ENCODE data around the gene GRAP. TPM values are rescaled to one million over a fixed set of nuclear protein-coding genes. Genes with fewer than 3 reads are reported as not detected.
A peak's percentile ranks its signal among the peaks of the same experiment; 100 is the strongest.
"Not testable (repeated sequence)": the region's sequence is repeated elsewhere in the genome, so short reads cannot be mapped to it uniquely, and the experiment has no call there.

GRAP gene
- total RNA-seq, result 1.7 TPM
- long read RNA-seq, partial matches to known transcripts, result 0 of 5 reads
- long read RNA-seq, other reads (novel, unspliced or antisense), result 0 of 5 reads

- DNase-seq; H3K4me3 ChIP-seq; H3K4me1 ChIP-seq; H3K27ac ChIP-seq (replicated peaks); intact Hi-C loops (cut with micrococcal nuclease); H3K27me3 ChIP-seq (ENCODE audit: low read depth); H3K36me3 ChIP-seq; H3K9me3 ChIP-seq (replicated peaks): not testable (repeated sequence)
These were observed at the start of gene GRAP for GRCh38 chr17:19046782-19047375. TSS of gene GRAP (minus strand) at chr17:19046957. CDS start at chr17:19046926, 31 bp downstream.

- intact Hi-C loops (cut with micrococcal nuclease), result not testable (repeated sequence)
These were observed 47.1 kb upstream of the GRAP start for GRCh38 chr17:19093684-19094438.

GRCh38 chr17:19092737-19093683, 46.3 kb upstream of the GRAP start:
- H3K27ac ChIP-seq (replicated peaks); H3K4me3 ChIP-seq; intact Hi-C loops (cut with micrococcal nuclease); H3K27me3 ChIP-seq (ENCODE audit: low read depth); H3K36me3 ChIP-seq; H3K4me1 ChIP-seq; DNase-seq; H3K9me3 ChIP-seq (replicated peaks): not testable (repeated sequence)

More at GRCh38 chr17:19093684-19094438, 47.1 kb upstream of the GRAP start:
- DNase-seq; H3K36me3 ChIP-seq; H3K27me3 ChIP-seq (ENCODE audit: low read depth); H3K9me3 ChIP-seq (replicated peaks); H3K27ac ChIP-seq (replicated peaks); H3K4me3 ChIP-seq; H3K4me1 ChIP-seq: not testable (repeated sequence)

GRCh38 chr17:19090058-19090772, 43.5 kb upstream of the GRAP start:
- H3K27ac ChIP-seq (replicated peaks); H3K36me3 ChIP-seq; H3K4me3 ChIP-seq; H3K4me1 ChIP-seq; intact Hi-C loops (cut with micrococcal nuclease); DNase-seq; H3K9me3 ChIP-seq (replicated peaks); H3K27me3 ChIP-seq (ENCODE audit: low read depth): not testable (repeated sequence)

- peak overlapping the region; percentile 66 for H3K27ac ChIP-seq (replicated peaks)
- H3K4me3 ChIP-seq; intact Hi-C loops (cut with micrococcal nuclease); DNase-seq; H3K4me1 ChIP-seq; H3K9me3 ChIP-seq (replicated peaks); H3K36me3 ChIP-seq; H3K27me3 ChIP-seq (ENCODE audit: low read depth): not testable (repeated sequence)
These were observed 42.3 kb upstream of the GRAP start for GRCh38 chr17:19088804-19089685.

GRCh38 chr17:19077386-19077785, 30.6 kb upstream of the GRAP start:
- DNase-seq; intact Hi-C loops (cut with micrococcal nuclease); H3K4me3 ChIP-seq; H3K27me3 ChIP-seq (ENCODE audit: low read depth); H3K9me3 ChIP-seq (replicated peaks); H3K4me1 ChIP-seq; H3K27ac ChIP-seq (replicated peaks); H3K36me3 ChIP-seq: not testable (repeated sequence)

- DNase-seq, result peak; percentile 22
- H3K4me3 ChIP-seq; intact Hi-C loops (cut with micrococcal nuclease): not testable (repeated sequence)
These were observed 29.8 kb upstream of the GRAP start for GRCh38 chr17:19076398-19077192.

GRCh38 chr17:19070318-19071168, 23.8 kb upstream of the GRAP start:
- DNase-seq; intact Hi-C loops (cut with micrococcal nuclease): not testable (repeated sequence)

More at GRCh38 chr17:19076398-19077192, 29.8 kb upstream of the GRAP start:
- not testable (repeated sequence) for H3K9me3 ChIP-seq (replicated peaks); H3K4me1 ChIP-seq; H3K36me3 ChIP-seq; H3K27ac ChIP-seq (replicated peaks); H3K27me3 ChIP-seq (ENCODE audit: low read depth)
- TF ChIP-seq CTCF (IDR thresholded peaks at IDR 0.05; ENCODE audit: borderline replicate concordance), result peak; percentile 12

GRCh38 chr17:19064378-19064777, 17.6 kb upstream of the GRAP start:
- H3K4me3 ChIP-seq; H3K4me1 ChIP-seq; H3K27ac ChIP-seq (replicated peaks); intact Hi-C loops (cut with micrococcal nuclease); H3K27me3 ChIP-seq (ENCODE audit: low read depth); H3K36me3 ChIP-seq; H3K9me3 ChIP-seq (replicated peaks); DNase-seq: not testable (repeated sequence)

More at GRCh38 chr17:19070318-19071168, 23.8 kb upstream of the GRAP start:
- H3K27me3 ChIP-seq (ENCODE audit: low read depth); H3K9me3 ChIP-seq (replicated peaks); H3K27ac ChIP-seq (replicated peaks); H3K4me1 ChIP-seq; H3K36me3 ChIP-seq; H3K4me3 ChIP-seq: not testable (repeated sequence)
